ENCODE results near the gene SUPV3L1. TPM values are rescaled to one million over a fixed set of nuclear protein-coding genes. Genes with fewer than 3 reads are reported as not detected.
A peak's percentile ranks its signal among the peaks of the same experiment; 100 is the strongest.

Gene SUPV3L1
- total and polyA plus RNA-seq, 9 of the 15 experiments (the other 6 are each of a cell fraction or from before 2014, with no cell fraction given), result 45.2 to 156 (median 92.6) TPM

GRCh38 chr10:69213591-69214311 lies 33.7 kb downstream of the SUPV3L1 start:
- no peak overlapping the region for H3K4me3 ChIP-seq
- ATAC-seq, result peak; percentile 63
- WGBS (ENCODE audit: insufficient coverage, low coverage, missing lambda C conversion rate), result 15% methylated on average over 5 of the region's 5 CpGs
- TF ChIP-seq GATAD2A (IDR thresholded peaks at IDR 0.05) (peak; percentile 54; the same call in 1 of the 2 replicates), PATZ1 (CRISPR knock-in tag; IDR thresholded peaks at IDR 0.05; ENCODE audit: borderline replicate concordance) (no peak), MECOM (CRISPR knock-in tag; IDR thresholded peaks at IDR 0.05) (no peak), MLX (CRISPR knock-in tag; conservative IDR thresholded peaks at IDR 0.05) (no peak), CHD2 (IDR thresholded peaks at IDR 0.05; ENCODE audit: low read depth, low read length) (no peak), HMGXB4 (CRISPR knock-in tag; IDR thresholded peaks at IDR 0.05) (no peak), CTCF (IDR thresholded peaks at IDR 0.05 in 2 of 3, conservative IDR thresholded peaks at IDR 0.05 in 1 of 3; ENCODE audit: insufficient read depth in 2 of 3, low read depth in 1 of 3, low read length in 3 of 3) (no peak), ZNF140 (CRISPR knock-in tag; IDR thresholded peaks at IDR 0.05) (no peak)

More at GRCh38 chr10:69213591-69214311, 33.7 kb downstream of the SUPV3L1 start:
- H4K20me1 ChIP-seq (replicated peaks; ENCODE audit: control insufficient read depth, insufficient read depth, low read length), result no peaks in the 10 kb centered on the region
- POLR2A ChIA-PET, result interaction anchor here (0.6 to 12.6 kb wide), 6 partner anchors 9 to 1023 kb away, joined by 3 to 95 read pairs (median 4); partner anchors contain the start of gene SUPV3L1
- peak overlapping the region; percentile 66 for H2AFZ ChIP-seq (ENCODE audit: low read depth, low read length)
- intact Hi-C loops (cut with micrococcal nuclease), result no loop called here
- no peaks in the 10 kb centered on the region for H3K9me3 ChIP-seq (replicated peaks; ENCODE audit: control insufficient read depth, insufficient read depth, low read depth, low read length)
- H3K9me1 ChIP-seq (ENCODE audit: control insufficient read depth, insufficient read depth, low read length), result no peaks in the 10 kb centered on the region
- H3K4me1 ChIP-seq (replicated peaks in 1 of 2; ENCODE audit: control insufficient read depth in 2 of 2, insufficient read depth in 2 of 2, low read length in 2 of 2), result peaks cover 3 to 57% of the 10 kb centered on the region in 2 experiments
- DNase-seq (ENCODE audit: extremely low read depth in 1 of 4, low spot score in 3 of 4) (peak in 1 of 4 experiments; percentile 70), FAIRE-seq (peak; percentile 60)
- peak overlapping the region; percentile 27; the same call in 1 of the 2 replicates for H3K4me2 ChIP-seq (ENCODE audit: insufficient read depth, low read length)
- H3K79me2 ChIP-seq (ENCODE audit: control insufficient read depth, insufficient read depth, low read length), result no peaks in the 10 kb centered on the region
- H3K36me3 ChIP-seq (ENCODE audit: control insufficient read depth, insufficient read depth, low read length), result peaks cover 10% of the 10 kb centered on the region; the same call in 2 of the 3 replicates
- CTCF ChIA-PET (ENCODE audit: low intra/inter-chr PET ratio), result interaction anchor here (0.6 kb wide), 1 partner anchor 385 kb away, joined by 5 read pairs; no protein-coding TSS in a partner anchor
- peak overlapping the region; percentile 19; the same call in 1 of the 3 replicates for H3K27ac ChIP-seq (ENCODE audit: extremely low read depth, low read depth, low read length)
- in situ Hi-C loops (cut with MboI), result no loop called here
- BruUV-seq (replicated peaks), result no TSS peak
- no peak overlapping the region; a peak in 1 of 4 replicates for H3K9ac ChIP-seq (ENCODE audit: insufficient read depth in 1 of 2, low read depth in 2 of 2, low read length in 2 of 2)
- no peaks in the 10 kb centered on the region for H3K27me3 ChIP-seq (ENCODE audit: control insufficient read depth in 2 of 2, insufficient read depth in 2 of 2, low read length in 2 of 2)

Measured in K562 (cell line).